Heart left ventricle (tissue), 13 donors: ENCODE measurements around the gene RNASE8.

ENCODE experiments used
- CTCF ChIP-seq, 12 donors: fragments of 200-600 bp; sonication (generic) in 4 of 12; IDR thresholded peaks; one replicate each; pipeline versions ENCODE4 v1.5.0 to v1.8.0; 2018 to 2022; ENCODE audit warnings: antibody characterized with exemption in 12 of 12, mild to moderate bottlenecking in 5 of 12
- POLR2A ChIP-seq, 2 donors: fragments of 450-650 bp; IDR thresholded peaks; one replicate each; pipeline ENCODE4 v1.6.1; 2017; ENCODE audit warnings: antibody characterized with exemption in 2 of 2, mild to moderate bottlenecking in 2 of 2, moderate library complexity in 2 of 2
- donor health status: ischemic (EF 13 %, LVEDD 7.1; RV severe dilation, severe dysfunction).
- donor health status: DM: no; HTN: yes; CAD: no.
- donor health status: DM: no; HTN: no; CAD: no.
- donor health status: ischemic (EF 25% LVEDD 6.9; RV normal size, moderate dysfunction).
- donor health status: ischemic (EF 25% LVEDD 5.7; RV mildly dilated, moderate dysfunction).
- donor health status: ischemic (EF 35%, LVEDD 5.7; RV mildly dilated, moderate dysfunction).
- donor health status: nonischemic (EF 11% LVEDD 7.7; RV severe dilation, severe dysfunction).
- donor health status: DM: yes; HTN: yes; CAD: no.
- donor health status: PGD.
- donor health status: ischemic (EF 29% LVEDD 5.4; RV normal size, mild dysfunction).
- donor health status: nonischemic (EF 23%, LVEDD 6.1; RV moderate dilation, normal function).

GRCh38 chr14:21058903-21059302 lies 1.3 kb downstream of the RNASE8 start:
- no peak for TF ChIP-seq CTCF (IDR thresholded peaks at IDR 0.05)
- TF ChIP-seq POLR2A (IDR thresholded peaks at IDR 0.05), result no peak
